ENCODE data around the gene GLOD5.

DNA sequence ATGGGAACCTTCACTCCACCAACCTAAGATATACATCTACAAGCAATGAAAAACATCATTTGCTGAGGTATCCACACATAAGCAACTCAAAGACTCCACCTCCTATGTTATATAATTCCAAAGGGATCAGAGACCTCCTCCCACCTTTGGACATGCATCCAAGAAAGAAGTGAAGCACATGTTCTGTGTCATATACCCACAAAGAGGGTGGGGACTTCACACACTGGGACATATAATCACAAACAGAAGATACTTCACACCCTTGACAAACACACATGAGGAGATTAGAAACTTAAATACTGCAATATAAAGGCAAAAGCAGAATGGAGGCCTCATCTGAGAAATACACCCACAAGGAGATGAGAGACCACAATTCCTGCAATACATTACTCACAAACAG, 39.6 kb upstream of the GLOD5 start:
- TF ChIP-seq, protein P1, sequence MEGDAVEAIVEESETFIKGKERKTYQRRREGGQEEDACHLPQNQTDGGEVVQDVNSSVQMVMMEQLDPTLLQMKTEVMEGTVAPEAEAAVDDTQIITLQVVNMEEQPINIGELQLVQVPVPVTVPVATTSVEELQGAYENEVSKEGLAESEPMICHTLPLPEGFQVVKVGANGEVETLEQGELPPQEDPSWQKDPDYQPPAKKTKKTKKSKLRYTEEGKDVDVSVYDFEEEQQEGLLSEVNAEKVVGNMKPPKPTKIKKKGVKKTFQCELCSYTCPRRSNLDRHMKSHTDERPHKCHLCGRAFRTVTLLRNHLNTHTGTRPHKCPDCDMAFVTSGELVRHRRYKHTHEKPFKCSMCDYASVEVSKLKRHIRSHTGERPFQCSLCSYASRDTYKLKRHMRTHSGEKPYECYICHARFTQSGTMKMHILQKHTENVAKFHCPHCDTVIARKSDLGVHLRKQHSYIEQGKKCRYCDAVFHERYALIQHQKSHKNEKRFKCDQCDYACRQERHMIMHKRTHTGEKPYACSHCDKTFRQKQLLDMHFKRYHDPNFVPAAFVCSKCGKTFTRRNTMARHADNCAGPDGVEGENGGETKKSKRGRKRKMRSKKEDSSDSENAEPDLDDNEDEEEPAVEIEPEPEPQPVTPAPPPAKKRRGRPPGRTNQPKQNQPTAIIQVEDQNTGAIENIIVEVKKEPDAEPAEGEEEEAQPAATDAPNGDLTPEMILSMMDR (IDR thresholded peaks at IDR 0.05; ENCODE audit: poor library complexity): no peak
- TF ChIP-seq EZH2 (IDR thresholded peaks at IDR 0.05; ENCODE audit: borderline replicate concordance): no peak
- TF ChIP-seq EZH2phosphoT487 (IDR thresholded peaks at IDR 0.05; ENCODE audit: low read depth, severe bottlenecking, unreplicated experiment): no peak

All from hepatocyte (in vitro differentiated cells).